Activated CD4-positive, CD25-positive, alpha-beta regulatory T cell treated with anti-CD3 and anti-CD28 coated beads, Interleukin-2, amount 50 U/mL, for 72 hours (primary cell): ENCODE measurements around the gene SLC16A7.
"Not testable (repeated sequence)": the region's sequence is repeated elsewhere in the genome, so short reads cannot be mapped to it uniquely, and the experiment has no call there.

Source experiments
- DNase-seq: peaks from one replicate; pipeline ENCODE4 v3.0.0; 2021

The SLC16A7 gene, protein sequence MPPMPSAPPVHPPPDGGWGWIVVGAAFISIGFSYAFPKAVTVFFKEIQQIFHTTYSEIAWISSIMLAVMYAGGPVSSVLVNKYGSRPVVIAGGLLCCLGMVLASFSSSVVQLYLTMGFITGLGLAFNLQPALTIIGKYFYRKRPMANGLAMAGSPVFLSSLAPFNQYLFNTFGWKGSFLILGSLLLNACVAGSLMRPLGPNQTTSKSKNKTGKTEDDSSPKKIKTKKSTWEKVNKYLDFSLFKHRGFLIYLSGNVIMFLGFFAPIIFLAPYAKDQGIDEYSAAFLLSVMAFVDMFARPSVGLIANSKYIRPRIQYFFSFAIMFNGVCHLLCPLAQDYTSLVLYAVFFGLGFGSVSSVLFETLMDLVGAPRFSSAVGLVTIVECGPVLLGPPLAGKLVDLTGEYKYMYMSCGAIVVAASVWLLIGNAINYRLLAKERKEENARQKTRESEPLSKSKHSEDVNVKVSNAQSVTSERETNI

DNA sequence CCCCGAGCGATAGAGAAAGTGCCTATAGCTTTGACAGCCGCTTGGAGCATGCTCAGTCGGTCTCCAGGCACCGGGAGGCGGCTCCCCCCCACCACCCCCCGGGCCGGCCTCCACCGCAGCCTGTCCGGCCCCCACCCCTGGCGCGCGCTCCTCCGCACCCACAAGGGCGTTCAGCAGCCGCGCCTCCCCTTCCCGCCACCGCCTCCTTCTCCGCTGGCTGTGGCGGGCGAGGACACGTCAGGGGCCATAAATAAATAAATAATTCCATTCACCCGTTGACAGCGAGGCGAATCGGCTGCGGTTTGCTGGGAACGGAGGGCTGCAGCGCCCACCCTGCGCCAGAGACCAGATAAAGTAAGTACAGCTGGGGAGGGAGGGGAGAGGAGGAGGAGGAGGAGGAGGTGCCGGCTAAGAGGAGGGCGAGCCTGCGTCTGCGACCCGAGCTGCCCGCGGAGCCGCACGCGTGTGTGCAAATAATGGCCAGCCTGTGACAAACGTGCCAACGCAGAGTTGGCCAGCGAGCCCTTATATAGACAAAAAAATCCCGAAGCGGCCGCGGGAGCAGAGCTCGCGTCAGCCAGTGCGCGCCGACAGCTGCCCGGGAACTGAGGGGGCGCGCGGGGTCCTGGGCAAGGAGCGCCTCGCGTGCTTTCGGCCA, at the start of gene SLC16A7:
TSS of gene SLC16A7 (plus strand) at position 147 of the 658 bp plus-strand sequence. CDS start 108,773 bp downstream, outside the sequence.
- peak; percentile 78 for DNase-seq

DNA sequence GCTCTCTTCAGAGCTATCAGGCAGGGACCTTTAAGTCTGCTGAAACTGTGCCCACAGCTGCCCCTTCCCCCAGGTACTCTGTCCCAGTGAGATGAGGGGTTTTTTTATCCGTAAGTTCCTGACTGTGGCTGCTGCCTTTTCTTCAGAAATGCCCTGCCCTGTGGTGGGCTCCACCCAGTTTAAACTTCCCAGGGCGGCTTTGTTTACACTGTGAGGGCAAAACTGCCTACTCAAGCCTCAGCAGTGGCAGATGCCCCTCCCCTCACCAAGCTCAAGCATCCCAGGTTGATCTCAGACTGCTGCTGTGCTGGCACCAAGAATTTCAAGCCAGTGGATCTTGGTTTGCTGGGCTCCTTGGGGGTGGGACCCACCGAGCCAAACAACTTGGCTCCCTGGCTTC, 46.9 kb upstream of the SLC16A7 start:
- no peak for DNase-seq

DNA sequence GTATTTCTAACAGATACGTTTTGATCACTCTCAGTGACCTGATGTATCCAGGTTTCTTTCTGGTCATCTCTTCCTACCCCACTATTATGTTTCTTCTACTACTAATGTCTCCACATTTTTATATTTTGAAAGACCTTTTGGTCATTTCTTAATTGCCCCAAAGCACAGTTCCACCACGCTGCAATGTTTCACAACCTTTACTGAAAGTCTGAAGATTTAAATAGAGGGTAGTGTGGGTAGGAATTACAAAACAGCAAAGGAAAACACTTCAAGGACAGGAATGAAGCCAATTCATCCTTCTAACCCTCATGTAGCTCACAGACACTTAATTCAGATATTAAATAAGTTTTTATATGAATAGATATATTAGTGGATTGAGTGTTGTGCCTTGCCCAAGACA, 36.1 kb upstream of the SLC16A7 start:
- no peak for DNase-seq

DNA sequence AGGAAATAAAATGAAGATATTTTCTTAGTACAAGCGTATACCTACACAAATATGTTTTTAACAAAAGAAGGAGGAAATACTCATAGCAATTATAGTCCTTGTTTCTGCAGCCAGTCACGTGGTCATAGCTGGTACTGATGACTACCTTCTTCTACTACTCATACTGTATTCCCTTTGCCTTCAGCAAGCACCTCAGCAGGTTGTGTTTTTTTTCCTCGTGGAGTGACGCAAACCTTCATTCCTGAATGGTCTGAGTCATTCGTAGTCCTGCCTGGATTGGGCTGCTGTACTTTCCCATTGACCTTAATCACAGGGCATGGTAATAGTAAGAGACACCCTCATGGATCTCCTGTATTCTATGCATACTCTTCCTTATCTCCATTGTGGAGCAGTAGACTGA, 25.7 kb upstream of the SLC16A7 start:
- no peak for DNase-seq

DNA sequence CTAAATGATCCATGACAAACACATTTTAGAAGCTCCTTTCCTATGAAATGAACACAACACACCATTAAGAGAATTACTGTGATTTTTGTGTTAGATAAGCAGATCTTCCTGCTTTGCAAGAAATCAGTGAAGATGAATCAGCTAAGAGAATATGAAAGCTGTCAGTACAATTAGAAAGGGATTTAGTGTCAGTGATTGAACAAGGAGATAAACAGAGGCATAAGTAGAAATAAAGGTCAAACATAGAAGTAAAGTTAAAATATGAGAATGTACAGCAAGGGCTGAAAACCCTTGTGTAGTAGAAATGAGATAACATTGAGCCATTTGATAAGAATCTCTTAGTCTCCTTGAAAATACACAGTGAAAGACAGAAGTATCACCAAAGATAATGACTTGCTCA, 21.4 kb upstream of the SLC16A7 start:
- DNase-seq: no peak

DNA sequence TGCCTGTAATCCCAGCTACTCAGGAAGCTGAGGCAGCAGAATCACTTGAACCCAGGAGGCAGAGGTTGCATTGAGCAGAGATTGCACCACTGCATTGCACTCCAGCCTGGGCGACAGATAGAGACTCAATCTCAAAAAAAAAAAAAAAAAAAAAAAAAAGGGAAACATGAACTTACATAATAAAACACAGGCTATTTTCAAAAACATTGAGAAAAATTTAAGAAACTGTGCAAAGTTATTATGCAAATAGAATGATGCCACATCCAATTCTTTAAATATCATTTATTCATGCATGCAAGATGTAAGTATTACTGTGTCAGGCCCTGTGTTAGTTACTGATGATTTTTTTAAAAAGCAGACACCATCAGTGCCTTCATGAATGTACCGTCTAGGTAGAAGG, 20.0 kb upstream of the SLC16A7 start:
- DNase-seq: no peak

DNA sequence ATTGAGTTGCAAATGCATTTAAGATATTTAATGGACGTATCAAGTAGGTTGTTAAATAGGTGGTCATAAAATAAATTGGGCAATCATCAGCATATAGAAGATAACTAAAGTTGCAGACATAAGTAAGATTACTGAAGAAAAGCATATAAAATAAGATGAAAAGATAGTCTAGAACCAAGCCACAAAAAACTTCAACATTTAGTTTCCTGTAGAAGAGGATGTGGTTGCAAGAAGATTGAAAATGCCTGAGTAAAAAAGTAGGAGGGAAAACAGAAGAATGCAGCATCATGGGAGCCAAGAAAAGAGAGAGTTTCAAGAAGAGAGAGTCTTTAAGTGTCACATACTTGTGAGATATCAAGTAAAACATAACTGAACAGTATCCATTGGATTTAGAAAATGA, 17.6 kb upstream of the SLC16A7 start:
- no peak for DNase-seq

DNA sequence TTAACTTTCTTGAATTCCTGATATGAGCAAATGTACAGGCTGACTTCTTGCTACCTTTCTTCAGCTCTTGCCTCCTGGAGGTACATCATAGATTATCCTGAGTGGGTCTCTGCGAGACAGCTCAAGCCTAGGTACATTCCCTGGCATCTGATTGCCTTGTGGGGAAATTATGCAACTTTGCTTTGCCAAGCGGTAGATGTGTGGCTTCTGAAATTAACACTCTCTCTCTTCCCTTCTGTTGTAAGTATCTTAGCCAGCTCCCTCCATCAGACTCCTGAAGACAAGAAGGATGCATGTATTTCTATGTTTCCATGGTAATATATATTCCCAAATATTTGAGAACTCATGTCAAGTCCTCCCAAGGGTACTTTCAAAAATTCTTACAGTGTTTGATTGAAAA, 16.2 kb upstream of the SLC16A7 start:
- no peak for DNase-seq

DNA sequence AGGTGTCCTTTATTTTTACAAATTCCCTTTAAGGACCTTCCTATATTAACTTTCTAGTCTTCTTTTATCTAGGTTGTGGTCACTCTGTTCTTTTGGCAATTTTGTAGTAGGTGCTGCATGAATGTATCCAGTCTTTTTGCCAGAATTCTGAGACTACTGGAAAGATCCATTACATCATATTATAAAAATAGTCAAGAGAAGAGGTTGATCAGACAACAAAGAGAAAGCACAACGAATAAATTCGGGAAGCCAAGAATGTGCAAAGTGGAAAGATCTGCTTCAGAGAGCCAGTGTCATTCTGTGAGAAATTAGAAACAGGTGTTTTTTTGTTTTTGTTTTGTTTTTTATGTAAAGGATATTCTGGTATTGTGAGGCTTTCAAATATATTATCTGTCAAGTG, 15.8 kb upstream of the SLC16A7 start:
- no peak for DNase-seq

DNA sequence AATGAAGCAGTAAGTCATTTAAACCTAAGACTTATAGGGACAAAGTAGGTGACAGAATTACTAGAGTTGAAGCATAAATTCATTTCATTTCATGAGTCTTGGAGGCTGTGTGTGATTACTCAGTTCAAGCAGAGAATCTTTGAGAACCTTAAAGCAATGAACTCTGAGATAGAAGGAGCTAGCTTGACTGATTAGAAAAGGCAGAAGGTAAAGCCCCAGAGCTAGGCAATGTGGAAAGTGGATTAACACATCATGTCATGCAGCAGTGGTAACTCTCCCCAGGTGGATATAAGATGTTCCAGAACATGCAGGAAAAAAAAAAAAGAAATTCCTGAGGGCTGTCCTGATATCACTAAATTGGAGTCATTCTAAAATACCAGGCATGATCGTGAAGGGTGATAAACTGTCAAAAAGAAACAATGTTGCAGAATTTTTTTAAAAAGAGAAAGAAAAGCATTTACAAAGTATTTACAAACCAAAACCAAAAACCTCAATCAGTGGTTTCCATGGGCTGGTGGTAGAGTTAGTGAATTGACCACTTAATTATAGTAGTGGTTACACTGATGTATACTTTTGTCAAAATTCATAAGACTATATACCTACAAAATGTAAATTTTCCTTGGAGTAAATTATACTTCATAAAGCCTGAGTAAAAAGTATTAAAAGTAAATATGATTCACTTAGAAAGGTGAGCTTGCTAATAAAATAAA, 12.7 kb upstream of the SLC16A7 start:
- no peak for DNase-seq

DNA sequence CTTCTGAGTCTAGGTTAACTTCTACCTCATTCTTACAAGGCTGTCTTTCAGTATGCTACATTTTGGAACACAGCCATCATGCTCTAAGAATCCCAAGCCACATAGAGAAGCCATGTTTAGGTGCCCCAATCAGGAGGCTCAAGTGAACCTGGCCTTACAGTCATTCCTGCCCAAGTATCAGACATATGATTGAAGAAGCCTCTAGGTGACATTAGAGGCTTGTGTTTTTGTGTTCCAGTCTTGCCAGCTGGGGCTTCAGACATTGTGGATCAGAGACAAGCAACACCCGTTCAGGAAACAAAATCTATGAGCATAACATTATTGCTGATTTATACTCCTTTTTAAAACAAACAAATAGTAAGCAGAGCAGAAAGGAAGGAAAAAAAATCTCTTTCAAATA, 8.1 kb upstream of the SLC16A7 start:
- DNase-seq: no peak

DNA sequence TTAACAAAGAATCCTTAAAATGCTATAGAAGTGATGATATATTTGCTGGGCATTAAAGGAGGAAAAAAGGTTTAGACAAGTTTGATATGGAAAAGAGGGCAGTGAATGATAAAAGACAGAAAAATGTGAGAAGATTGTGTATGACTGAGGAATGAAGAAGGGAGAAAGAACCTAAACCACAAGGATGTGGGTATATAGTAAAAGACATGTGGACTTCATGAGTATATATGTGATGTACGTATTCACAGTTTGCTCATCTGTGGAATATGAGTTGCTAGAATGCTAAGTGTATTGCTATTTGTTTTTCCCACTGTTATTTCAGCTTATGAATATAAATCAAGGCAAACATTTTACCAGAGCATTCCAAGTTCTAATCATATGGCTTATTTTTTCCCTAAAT, 2.1 kb upstream of the SLC16A7 start:
- DNase-seq: no peak

DNA sequence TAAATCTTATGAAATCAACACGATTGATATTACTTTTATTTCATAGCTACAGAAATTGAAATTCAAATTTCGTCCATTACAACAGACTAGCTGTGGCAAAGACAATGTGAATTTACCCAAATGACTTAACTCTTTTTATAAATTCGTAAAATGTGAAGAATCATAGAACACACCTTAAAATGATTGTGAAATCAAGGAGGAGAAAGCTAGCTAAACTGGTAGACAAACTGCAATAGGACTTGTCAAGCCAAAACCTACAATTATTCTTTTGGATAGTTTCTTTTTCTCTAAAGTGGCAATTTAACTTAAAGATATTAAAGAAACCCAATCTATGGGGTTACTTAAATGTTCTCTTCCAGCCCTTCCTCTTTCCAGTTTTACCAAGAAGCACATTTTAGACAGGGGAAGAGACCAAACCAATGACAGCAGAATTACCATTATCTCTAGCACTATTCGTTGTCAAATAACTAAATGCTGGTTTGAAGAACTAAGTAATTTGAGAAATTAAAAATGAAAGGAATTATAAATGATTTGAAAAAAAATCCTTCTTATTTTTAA, 807 bp upstream of the SLC16A7 start:
- DNase-seq: no peak

DNA sequence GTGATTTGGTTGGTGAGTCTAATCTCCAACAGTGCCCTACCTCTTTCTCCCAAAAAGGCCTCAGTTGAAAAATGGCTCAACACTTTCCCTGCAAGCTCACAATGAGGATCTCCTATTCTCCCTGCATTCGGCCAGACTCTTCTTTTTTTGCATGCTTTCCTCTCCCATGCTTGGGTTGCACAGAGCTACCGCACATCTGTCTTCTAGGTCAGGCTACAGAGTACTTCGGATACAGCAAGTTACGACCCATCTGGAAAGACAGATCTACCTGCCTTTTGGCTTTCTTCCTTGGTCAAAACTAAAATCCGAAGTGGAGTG, 305 bp upstream of the SLC16A7 start:
- DNase-seq: no peak

DNA sequence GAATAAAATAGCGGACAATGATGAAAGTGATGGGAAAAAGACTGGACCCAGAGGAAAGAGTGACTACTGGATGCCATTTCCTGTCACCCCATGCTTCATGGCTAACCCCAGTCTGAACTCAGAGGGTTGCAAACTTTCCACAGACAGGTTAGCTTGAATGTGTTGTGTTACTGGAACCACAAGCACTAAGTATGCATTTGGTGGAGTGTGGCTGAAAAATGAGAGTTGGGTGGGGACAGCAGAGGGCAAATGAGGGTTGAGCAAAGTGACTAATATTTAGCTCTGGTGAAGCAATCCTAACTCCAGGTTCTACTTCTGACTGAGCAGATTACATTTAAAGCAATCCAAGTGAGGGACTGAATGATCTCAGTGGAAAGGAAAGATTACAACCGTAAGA, 1.6 kb downstream of the SLC16A7 start:
- peak; percentile 36 for DNase-seq

DNA sequence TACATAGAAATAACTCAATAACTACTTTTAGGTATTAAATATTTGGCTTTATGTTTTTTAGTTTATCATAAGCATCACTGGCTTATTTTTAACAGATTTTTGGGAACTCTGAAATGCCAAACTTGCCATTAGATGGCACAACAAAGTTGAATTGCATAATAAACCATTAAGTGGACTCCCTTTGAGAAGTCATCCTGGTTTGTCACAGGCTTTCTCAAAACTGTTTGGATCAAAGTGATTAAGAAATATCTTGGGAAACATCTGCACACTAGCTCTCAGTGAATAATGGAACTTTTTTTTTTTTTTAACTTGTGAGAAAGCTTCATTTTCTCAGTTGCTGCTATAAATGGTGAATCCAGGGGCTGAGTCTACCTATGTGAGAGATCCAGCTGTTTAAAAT, 4.3 kb downstream of the SLC16A7 start:
- no peak for DNase-seq

DNA sequence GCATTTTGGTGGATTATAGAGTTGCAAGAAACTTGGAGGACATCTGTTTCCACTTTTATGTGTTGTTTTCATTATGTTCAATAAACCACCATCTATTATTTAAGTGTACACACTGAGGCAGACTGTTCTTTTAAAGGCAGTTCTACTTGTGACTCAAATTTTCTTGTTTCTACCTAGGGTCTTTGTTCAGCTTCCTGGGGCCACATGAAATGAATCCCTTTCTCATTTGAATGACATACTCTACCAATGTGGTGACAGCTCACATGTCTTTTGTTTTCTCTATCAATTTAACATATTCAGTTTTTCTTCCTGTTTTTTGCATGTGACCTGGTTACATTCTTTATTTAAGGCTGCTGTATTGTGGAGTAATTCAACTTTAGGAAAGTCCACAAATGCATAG, 7.9 kb downstream of the SLC16A7 start:
- no peak for DNase-seq

DNA sequence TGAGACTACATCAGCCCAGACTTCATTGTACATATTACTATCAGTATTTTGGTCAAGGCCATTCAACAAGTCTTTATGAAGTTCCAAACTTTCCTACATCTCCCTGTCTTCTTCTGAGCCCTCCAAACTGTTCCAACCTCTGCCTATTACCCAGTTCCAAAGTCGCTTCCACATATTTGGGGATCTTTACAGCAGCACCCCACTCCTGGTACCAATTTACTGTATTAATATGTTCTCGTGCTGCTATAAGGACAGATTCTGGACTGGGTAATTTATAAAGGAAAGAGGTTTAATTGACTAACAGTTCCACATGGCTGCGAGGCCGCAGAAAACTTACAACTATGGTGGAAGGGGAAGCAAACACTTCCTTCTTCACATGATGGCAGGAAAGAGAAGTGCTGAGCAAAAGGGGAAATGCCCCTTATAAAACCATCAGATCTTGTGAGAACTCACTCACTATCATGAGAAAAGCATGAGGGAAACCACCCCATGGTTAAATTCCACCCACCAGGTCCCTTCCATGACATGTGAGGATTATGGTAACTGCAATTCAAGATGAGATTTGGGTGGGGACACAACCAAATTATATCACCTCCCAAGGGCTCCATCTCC, 17.1 kb downstream of the SLC16A7 start:
- DNase-seq: not testable (repeated sequence)

DNA sequence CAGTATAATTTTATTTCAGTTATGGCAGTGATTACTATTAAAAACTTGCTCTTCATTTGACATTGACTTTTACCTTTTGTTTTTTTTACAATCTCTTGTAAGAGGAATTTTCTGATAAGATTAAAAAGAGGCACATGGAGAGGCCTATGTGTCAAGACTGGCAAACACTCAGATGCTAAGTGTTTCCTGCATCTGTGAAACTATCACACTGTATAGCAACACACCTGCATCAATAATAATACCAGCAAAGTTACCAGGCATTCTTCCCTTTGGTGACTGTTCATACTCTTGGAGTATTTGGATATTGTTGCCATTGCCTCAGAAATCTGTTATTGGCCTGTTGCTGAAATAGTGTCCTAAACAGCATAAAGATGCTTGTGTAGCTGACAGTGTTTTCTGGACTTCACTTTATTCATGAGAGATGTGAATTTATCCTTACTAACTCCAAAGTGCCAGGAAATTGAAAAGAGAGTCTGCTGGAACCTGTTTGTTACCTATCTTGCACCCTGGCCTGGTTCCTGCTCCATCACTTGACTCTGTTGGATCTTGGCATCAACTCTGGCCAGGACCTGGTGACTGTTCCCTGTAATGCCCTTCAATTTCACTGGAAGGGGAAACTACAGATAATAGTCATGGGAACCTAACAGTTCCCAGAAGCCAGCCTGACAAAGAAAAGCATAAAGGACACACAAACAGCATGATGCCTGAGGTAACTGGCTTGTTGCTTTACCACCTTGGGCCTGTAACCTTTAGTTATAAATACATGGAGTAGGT, 19.8 kb downstream of the SLC16A7 start:
- no peak for DNase-seq

DNA sequence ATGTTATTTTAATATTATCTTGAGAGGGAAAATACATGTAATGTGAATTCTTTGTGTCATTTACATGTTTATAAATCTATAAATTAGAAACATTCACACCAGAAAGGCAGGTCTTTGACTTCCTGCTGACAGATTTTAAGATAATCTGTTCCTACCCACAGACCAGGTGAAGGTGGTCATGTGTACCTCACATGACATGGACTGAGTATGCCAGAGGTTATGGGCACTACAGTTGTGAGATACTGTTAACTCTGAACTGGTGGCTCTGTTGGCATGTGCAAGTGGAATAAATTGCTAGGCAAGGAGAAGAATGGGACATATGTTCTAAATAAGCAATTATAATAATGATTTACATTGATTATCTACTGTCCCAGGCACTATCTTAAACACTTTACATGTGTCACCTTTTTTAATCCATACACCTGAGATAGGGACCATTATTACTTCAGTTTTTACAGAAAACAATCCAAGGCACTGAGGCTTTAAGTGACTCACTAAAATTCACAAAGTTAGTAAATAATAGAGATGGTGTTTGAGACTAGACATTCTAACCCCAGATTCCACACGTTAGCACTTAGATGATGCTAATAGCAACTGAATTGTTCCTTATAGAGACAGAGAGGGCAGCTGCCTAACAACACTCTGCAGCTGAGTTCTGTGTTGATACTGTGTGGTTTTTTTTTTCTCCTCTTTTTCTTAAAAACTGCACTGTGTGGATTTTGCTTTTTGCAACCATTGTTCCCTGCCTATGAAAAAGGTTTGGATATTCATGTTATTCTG, 23.8 kb downstream of the SLC16A7 start:
- DNase-seq: no peak

DNA sequence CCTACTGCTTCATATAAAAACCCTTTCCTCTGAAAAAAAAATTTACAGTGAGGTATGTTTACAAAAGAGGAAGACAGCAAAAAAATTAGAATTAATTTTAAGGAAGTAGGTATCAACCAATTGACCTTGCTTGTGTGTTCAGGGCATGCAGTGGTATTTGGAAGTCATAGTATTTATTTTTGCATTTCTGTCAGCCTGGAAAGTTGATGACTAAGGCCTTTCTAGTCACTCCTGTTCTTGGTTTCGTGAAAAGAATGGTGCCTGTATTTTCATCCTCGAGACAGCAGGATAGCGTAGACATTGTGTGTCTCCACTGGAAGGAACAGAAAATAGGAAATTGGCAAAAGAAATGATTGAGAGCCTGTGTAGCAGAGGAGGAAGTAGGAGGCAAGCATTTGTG, 24.5 kb downstream of the SLC16A7 start:
- DNase-seq: no peak
